Suprapubic skin (tissue), 3 donors: ENCODE data around the gene KANSL2.

Experiments used
- CTCF ChIP-seq, 2 donors: fragments of 200-600 bp in 1 of 2; fragments of 450-650 bp in 1 of 2; sonication (generic) in 1 of 2; IDR thresholded peaks; one replicate each; pipeline ENCODE4 v1.5.1; 2016 to 2019; ENCODE audit warnings: antibody characterized with exemption in 2 of 2, mild to moderate bottlenecking in 1 of 2, moderate library complexity in 1 of 2
- POLR2A ChIP-seq, 2 donors: fragments of 450-650 bp; IDR thresholded peaks; one replicate each; pipeline ENCODE4 v1.6.1; 2017; ENCODE audit warnings: antibody characterized with exemption in 2 of 2, mild to moderate bottlenecking in 2 of 2, moderate library complexity in 2 of 2

GRCh38 chr12:48717252-48717695 is 35.2 kb upstream of the KANSL2 start:
- TF ChIP-seq CTCF (IDR thresholded peaks at IDR 0.05) (no peak), POLR2A (IDR thresholded peaks at IDR 0.05) (no peak)
